Endometrial microvascular endothelial cells (primary cell): ENCODE measurements around the gene CENPT. TPM values are rescaled to one million over a fixed set of nuclear protein-coding genes. Genes with fewer than 3 reads are reported as not detected.

ENCODE experiments used
- in situ Hi-C: cut with HindIII; loops from 2 replicates; pipeline ENCODE4 v1.10.0; 2017; ENCODE audit warnings: low sequenced_read_pairs, low pct_unique_long_range_greater_than_20kb; ENCODE audit errors: inconsistent ontology term
- total RNA-seq: library from RNA; depleted of rRNA; stranded (reverse); fragments of >200 nt; gene quantifications from one replicate; pipeline ENCODE4 v1.2.3, GENCODE V29; 2015; ENCODE audit errors: inconsistent ontology term

Gene CENPT
- total RNA-seq, 1 donor from 2014 or later: 37.8 TPM

DNA sequence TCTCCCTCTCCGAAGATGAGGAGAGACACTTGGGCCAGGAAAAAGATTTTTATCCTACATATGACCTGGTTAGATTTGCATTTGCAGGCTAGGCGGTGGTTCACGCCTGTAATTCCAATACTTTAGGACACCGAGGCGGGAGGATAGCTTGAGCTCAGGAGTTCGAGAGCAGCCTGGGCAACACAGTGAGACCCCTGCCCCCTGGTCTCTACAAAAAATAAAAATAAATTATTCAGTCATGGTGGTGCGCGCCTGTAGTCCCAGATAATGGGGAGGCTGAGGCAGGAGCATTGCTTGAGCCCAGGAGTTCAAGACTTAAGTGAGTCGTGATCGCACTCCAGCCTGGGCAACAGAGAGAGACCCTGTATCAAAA lies 13.3 kb downstream of the CENPT start:
- in situ Hi-C loops: no loop called here

DNA sequence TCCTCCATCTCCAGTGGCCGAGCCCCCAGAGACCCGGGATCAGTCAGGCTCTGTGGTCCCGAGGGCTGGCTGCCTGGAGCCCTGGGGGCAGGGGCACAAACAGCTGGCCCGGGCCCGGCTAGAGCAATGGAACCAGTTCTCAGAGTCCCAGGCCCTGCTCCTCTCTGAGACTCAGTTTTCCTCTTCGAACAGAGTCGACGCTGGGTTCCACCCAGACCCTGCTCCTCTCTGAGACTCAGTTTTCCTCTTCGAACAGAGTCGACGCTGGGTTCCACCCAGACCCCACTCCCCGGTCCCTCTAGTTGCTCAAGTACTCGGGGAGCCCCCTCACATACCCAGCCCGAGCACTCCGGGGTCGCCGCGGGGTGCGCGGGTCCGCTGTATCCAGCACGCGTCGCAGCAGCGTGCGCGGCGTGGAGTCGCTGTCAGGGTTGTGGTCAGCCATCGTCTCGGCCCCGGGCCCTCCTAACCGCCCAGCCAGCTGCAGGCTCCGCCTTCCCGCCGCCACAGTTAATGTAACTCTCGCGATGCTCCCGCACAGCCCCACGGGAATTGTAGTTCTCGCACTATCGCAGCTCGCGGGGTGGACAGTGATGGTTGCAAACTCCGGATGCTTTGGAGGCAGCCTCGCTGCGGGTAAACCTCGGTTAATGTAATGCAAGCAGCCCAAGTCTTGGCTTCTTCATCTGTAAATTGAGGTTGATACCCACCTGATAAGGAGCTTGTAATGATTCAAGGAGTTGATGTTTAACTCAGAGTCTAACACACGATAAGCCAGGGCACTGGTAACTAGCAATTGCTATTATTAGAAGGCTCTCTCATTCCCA lies 13.9 kb downstream of the CENPT start:
- in situ Hi-C loops: no loop called here

DNA sequence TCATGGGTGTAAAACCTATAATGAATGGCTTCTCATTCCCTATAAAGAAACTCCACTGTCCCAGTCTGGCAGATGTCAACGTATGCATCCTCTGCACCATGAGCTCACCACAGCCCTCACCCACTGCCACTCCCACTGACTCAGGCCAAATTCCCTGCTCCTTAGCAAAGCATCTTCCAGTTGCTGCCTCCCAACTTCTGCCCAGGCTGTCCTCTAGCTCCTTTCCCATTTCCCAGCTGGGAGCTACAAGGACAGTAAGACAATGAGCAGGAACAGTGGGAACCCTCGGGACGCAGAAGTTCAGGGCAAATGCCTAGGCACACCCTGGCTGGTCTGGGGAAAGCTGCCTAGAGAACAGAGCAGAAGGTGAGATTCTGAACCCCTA lies 14.5 kb downstream of the CENPT start:
- in situ Hi-C loops: no loop called here

DNA sequence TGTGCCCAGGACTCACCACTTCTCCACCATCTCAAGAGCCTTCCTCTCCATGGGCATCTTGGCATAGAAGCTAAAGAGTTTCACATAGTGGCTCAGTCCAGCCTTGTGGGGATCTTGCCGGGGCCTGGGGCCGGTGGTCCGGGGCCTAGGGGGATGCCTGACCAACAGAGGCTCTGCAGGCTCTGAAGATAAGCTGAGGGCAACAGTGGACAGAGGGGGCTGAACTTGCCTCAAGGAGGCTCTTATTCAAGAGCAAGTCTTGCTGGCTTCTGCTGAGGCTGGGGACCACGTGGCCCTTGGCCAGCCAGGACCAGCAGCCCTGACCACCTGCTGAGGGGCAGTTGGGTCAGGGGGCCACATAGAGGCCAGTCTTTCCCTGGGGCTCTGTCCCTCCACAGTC lies 18.8 kb downstream of the CENPT start:
- in situ Hi-C loops: no loop called here

DNA sequence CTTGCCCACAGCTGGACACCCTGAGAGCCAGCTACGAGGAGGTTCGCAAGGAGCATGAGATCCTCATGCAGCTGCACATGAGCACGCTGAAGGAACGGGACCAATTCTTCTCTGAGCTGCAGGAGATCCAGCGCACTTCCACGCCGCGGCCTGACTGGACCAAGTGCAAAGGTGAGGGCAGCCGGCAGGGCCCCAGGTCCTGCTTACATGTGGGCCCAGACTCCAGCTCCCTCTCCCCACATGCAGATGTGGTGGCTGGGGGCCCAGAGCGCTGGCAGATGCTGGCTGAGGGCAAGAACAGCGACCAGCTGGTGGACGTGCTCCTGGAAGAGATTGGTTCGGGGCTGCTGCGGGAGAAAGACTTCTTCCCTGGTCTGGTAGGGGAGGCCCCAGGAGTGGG lies 21.6 kb downstream of the CENPT start:
- in situ Hi-C loops: no loop called here

DNA sequence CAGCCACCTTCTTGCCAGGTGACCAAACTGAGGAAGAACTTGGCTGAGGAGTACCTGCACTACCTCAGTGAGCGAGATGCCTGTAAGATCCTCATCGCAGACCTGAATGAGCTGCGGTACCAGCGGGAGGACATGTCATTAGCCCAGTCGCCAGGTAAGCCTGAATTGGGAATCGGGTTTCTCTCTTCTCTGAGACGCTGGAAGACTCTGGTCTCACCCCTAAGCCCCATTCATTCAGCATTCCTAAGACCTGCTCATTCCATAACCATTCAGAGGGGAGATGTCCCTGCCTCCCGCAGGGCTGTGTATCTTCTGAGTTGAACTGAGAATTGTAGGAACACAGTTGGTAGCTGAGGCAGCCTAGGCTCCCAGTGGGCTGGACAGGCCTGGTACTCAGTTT lies 22.4 kb downstream of the CENPT start:
- in situ Hi-C loops: no loop called here

DNA sequence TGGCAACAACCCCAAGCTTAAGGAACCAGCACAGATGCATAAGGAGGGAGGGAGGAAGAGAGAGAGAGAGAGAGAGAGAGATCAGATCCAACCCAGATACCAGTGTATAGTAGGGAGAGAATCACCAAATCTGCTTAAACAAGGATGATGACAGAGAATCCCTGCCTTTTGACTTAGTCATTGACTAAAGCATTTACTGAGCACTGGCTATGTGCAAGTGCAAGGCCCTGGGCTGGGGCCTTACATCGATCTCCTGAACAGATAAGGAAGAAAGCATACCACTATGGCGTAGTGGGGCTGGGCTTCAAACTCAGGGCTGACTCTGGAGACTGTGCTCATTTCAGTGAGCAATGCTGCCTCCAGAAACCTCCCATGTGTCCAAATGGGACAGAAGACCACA lies 25.0 kb downstream of the CENPT start:
- in situ Hi-C loops: loop anchor here (25.0 kb wide), 1 partner anchor 135 kb away; no protein-coding TSS in a partner anchor

DNA sequence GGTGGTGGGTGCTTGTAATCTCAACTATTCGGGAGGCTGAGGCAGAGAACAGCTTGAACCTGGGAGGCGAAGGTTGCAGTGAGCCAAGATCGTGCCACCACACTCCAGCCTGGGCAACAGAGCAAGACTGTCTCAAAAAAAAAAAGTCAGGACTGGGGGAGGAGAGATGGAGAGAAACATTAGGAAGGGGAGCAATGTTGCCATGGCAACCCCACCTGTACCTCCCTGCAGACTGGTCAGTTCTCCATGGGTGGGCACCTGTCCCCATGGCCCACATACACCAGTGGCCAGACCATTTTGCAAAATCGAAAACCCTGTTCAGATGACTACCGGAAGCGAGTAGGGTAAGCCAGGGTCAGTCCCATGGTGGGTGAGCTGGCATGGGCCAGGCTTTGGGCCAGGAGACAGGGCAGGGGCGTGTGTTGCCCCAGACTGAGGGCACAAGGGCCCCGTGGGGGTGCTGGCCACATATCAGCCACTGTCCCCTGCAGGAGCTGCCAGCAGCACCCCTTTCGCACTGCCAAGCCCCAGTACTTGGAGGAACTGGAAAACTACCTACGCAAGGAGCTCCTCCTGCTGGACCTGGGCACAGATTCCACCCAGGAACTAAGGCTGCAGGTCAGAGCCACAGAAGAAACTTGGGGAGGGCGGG lies 26.8 kb downstream of the CENPT start:
- in situ Hi-C loops: loop anchor here (25.0 kb wide), 1 partner anchor 133 kb away; no protein-coding TSS in a partner anchor

DNA sequence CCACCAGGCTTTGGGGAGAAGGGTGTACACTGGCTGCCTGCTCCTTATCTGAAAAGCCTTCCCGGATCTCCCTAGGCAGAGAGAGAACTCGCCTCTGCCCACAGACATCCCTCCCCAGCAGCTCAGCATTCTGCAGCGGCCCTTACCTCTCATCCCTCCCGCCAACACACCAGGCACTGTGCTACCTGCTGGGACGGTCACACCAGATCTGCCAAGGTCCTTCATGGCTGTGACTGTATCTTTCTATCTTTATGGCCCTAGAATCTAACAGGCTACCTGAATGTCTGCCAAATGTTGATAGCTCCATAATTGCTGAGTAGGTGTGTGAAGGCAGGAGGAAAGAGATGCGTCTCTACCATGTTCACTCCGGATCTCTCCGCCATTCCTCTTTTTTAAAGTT lies 32.9 kb downstream of the CENPT start:
- in situ Hi-C loops: loop anchor here (25.0 kb wide), 1 partner anchor 127 kb away; no protein-coding TSS in a partner anchor

DNA sequence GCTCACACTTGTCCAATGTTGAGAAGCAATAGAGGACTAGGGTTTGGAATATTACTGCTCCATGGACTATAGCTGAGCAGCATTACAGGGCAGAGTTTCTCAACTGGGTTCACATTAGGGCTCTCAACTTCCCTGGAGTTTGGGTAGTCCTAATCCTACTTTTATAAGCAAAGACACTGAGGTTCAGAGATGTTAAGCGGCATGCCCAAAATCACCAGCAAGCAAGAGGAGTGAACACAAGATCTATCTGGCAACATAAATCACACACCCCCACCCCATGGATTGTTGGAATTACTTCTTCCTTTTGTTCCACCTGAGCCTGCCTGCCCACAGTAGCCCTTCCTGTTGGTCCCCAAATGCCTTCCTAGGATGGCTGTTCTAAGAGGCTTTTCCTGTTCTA lies 35.6 kb downstream of the CENPT start:
- in situ Hi-C loops: loop anchor here (25.0 kb wide), 1 partner anchor 125 kb away; no protein-coding TSS in a partner anchor

DNA sequence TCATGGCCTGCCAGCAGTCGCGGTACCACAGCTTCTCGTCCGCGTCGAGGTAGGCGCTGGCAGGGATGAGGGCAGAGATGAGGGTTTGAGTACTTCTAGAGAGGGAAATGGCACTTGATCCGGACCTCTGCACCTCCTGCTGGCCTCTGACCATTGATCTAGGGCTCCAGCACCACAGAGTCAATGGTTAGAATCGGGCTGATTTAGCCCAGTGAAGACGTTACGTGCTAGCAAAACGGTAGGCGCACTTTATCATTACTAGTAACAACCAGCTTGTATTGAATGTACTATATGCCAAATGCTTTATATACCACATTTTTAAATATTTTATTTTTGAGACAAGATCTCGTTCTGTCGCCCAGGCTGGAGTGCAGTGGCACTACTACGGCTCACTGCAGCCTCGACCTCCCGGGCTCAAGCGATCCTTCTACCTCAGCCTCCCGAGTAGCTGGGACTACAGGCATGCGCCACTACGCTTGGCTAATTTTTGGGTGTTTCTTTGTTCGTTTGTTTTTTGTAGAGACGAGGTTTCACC lies 40.3 kb downstream of the CENPT start:
- in situ Hi-C loops: loop anchor here (25.0 kb wide), 1 partner anchor 120 kb away; no protein-coding TSS in a partner anchor

DNA sequence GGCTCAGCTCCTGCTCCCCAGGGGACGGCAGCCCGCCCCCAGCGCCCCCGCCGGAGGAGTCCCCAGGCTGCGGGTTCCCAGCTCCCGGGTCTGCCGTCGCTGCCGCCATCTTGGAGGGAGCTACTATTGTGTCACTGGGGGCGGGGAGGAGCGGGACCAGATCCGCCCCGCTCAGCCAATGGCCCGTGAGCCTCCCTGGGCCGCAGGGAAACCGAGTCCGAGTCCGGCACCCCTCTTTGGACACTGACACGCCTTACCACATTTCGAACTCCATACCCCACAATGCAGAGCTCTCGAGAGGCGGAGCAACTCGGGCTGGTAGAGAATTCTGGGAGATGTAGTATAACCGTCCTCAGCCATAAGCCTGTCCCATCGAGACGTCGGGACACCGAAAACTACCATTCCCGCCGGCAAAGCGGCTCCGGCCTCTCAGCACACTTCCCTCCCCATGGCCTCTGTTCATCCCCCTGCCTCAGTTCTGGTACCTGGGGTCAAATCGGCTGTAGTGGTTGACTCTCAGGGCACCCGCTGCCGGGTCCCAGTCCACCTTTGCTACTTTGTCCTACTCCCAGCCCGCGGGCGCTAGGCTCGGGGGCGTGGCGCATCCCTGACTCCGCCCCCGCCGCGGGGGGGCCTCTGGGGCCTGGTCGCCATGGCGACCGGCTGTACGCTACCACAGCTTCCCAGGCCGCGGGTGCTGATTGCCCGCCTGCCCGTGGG lies 40.9 kb downstream of the CENPT start, which contains the start of the genes RANBP10 and TSNAXIP1:
Gene RANBP10 (minus strand): TSS at position 133 of the 720 bp plus-strand sequence. CDS start 24 bp downstream, at position 109.
Gene TSNAXIP1 (plus strand): TSS at position 462 of the 720 bp plus-strand sequence. CDS start 261 bp downstream, outside the sequence.
- in situ Hi-C loops: loop anchor here (25.0 kb wide), 1 partner anchor 119 kb away; no protein-coding TSS in a partner anchor

DNA sequence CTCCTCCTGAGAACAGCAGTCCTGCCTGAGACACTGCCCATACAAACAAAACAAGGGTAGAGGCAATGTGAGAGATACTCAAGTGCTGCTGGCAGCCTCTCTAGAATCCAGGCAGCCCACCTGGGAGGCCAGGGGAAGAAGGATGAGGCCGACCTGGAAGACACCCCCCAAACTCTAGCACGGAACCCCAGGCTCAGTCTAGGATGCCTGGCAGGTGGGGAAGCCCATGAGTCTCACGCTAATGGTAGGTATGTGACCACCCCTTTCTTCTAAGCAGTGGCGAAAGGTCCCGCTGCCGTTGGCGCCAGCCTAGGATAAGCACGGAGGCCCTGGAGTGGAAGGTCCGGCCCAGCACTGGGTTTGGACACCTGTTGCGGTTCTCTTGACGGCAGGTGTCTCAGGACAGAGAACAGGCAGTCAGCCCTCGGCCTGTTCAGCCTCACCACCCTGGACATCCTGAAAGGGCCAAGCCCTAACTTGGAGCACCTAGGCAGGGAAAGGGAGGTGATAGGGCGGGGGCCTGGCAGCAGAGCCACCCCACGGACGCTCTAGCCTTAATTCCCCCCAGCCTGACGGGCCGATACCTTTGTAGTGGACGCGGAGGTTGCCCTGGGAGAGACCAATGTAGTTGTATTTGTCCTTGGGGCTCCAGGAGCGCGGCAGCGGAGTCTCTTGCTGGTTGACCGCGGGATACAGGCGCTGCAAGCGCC lies 41.6 kb downstream of the CENPT start:
- in situ Hi-C loops: loop anchor here (25.0 kb wide), 1 partner anchor 119 kb away; no protein-coding TSS in a partner anchor

DNA sequence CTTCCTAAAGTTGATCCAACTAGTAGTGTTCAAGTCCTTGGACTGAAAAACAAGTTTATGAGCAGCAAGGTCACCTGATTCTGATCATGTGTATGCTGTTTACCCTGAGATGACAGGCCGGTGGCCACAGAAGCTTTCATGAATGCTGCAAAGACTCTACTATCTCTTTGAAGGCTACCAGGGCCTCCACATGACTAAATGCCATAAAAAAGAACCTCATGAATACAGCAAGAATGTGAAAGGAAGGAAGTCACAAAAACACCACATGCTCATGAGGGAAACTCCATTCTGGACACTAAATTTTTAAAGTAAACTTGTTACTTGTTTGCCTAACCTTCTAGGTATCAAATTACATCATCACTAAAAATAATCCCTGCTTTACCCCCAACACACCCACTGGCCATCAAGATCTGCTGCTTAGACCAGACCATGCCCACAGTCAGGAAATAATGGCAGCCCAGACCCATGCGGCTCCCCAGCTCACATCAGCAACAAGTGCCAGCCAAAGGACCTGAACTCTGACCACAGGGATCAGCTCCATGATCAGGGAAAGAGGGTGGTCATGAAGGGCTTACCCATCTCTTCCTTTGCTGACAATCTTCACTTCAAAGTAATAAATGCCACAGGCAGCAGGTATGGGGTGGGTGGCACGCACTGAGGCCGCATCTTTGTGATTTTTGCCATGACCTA lies 42.5 kb downstream of the CENPT start:
- in situ Hi-C loops: loop anchor here (25.0 kb wide), 1 partner anchor 118 kb away; no protein-coding TSS in a partner anchor

DNA sequence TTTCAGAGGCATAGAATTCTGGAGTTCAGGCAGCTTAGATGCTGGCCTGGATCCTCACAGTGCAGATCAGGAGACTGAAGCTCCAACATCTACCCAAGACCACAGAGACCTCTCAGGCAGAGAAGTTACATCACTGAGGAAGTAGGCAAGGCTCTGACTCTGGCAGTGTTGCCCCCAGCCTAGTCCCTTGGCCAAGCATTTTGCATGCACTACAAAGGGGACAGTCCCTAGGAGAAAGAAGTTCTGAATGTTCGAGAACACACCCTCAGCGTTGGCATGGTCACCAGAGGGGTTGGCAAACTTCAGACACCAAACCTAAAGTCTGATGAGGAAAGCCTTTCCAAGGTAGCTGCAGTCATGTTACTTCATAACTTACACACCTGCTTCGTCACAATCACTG lies 43.6 kb downstream of the CENPT start:
- in situ Hi-C loops: loop anchor here (25.0 kb wide), 1 partner anchor 117 kb away; no protein-coding TSS in a partner anchor

DNA sequence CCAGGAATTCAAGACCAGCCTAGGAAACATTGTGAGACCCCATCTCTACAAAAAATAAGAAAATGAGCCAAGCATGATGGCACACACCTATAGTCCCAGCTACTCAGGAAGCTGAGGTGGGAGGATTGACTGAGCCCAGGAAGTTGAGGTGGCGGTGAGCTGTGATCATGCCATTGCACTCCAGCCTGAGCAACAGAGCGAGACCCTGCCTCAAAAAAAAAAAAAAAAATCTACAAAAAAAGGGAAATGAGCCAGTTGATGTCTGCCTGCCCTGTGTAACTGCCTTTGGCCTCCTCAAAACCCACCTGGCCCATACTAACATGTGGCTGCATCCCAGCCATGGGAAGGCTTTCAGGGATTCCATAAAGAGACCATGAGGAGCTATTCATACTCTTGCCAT lies 45.6 kb downstream of the CENPT start:
- in situ Hi-C loops: loop anchor here (25.0 kb wide), 1 partner anchor 115 kb away; no protein-coding TSS in a partner anchor

DNA sequence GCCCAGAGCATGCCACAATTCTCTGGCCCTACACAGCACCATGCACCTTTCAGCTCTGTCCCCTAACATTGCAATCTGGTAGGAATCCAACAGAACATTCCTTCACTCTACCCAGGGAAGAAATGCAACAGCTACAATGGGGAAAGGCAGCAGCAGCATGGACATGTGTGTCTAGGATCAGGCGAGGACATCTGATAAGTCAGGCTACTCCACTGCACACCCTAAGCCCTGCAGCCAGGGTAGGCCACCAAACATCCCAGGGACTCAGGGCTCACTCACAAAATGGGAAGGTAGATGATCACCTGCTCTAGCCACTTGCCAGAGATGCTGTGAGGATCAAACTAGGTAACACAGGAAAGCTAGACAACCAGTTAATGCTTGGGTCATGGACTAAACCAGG lies 46.3 kb downstream of the CENPT start:
- in situ Hi-C loops: loop anchor here (25.0 kb wide), 1 partner anchor 114 kb away; no protein-coding TSS in a partner anchor
